HUES6 (cell line): ENCODE data around the gene NUDT19.
"Not testable (repeated sequence)": the region's sequence is repeated elsewhere in the genome, so short reads cannot be mapped to it uniquely, and the experiment has no call there.

Experiments used
- H3K27ac ChIP-seq: 2 replicates; pipeline ENCODE4 v1.7.0; 2013; ENCODE audit warnings: low read depth, mild to moderate bottlenecking, low read length, inconsistent platforms
- H3K27me3 ChIP-seq: 2 replicates; pipeline ENCODE4 v1.6.1; 2013; ENCODE audit warnings: low read length; ENCODE audit not compliant: control insufficient read depth, insufficient read depth
- H3K36me3 ChIP-seq: 2 replicates; pipeline ENCODE4 v1.6.1; 2013; ENCODE audit warnings: low read length; ENCODE audit not compliant: control insufficient read depth, insufficient read depth
- H3K4me1 ChIP-seq: 2 replicates; pipeline ENCODE4 v1.6.1; 2013; ENCODE audit warnings: low read length; ENCODE audit not compliant: control insufficient read depth, insufficient read depth
- H3K4me3 ChIP-seq: 2 replicates; pipeline ENCODE4 v1.5.1; 2013; ENCODE audit warnings: low read depth, low read length
- H3K9ac ChIP-seq: one replicate; pipeline ENCODE4 v1.6.1; 2013; ENCODE audit warnings: mild to moderate bottlenecking, low read length
- H3K9me3 ChIP-seq: 2 replicates; pipeline ENCODE4 v1.6.1; 2013; ENCODE audit warnings: low read depth, low read length; ENCODE audit not compliant: control insufficient read depth, insufficient read depth

Gene NUDT19

DNA sequence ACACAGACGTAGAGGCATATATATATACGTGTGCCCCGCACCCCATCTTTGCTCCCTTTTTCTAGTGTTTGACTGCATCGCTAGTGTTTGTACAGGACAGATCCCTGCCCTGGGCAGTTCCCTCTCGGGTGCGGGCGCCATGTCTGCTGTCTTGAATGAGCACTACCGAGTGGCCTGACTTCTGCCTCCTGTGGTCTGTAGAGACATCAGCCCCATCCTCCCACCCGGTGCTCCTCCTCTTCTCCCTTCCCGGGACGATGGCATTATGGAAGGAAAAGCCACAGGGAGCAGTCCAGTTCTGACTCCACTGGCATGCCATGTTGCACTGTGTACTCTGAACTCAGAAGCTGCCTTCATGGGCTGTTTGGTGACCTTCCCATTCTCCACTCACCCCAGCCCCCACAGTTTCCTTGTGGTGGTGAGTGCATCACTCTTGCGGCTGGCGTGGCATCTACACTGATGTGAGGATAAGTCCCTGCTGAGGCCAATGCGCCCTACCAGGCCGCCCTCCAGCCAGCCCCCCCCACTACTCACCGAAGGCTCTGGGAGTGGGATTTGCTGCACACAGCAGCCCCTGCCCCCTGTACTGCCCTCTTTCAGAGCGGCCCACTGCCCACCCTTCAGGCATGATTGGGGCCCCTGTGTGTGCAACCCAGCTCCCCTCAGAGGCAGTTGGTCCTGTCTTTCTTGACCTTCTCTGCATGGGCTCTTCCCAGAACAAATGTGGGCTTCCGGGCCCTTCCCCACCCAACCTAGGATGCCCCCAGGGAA lies 53.1 kb downstream of the NUDT19 start:
- Histone ChIP-seq H3K9me3 (no peaks in the 10 kb centered on the region), H3K9ac (no peak overlapping the region)

DNA sequence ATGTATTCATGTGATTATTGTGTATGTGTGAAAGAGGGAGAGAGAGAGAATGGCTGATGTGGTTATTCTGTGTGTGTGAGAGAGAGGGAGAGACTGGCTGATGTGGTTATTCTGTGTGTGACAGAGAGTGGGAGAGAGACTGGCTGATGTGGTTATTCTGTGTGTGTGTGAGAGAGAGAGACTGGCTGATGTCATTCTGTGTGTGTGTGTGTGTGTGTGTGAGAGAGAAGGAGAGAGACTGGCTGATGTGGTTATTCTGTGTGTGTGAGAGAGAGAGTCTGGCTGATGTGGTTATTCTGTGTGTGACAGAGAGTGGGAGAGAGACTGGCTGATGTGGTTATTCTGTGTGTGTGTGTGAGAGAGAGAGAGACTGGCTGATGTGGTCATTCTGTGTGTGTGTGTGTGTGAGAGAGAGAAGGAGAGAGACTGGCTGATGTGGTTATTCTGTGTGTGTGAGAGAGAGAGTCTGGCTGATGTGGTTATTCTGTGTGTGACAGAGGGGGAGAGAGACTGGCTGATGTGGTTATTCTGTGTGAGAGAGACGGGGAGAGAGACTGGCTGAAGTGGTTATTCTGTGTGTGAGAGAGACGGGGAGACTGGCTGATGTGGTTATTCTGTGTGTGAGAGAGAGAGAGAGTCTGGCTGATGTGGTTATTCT lies 54.1 kb downstream of the NUDT19 start:
- not testable (repeated sequence) for H3K4me3 ChIP-seq, H3K36me3 ChIP-seq, H3K4me1 ChIP-seq, H3K9me3 ChIP-seq, H3K27ac ChIP-seq, H3K27me3 ChIP-seq, H3K9ac ChIP-seq

More for the DNA sequence above, 53.1 kb downstream of the NUDT19 start:
- Histone ChIP-seq H3K4me1 (no peaks in the 10 kb centered on the region), H3K27ac (no peak overlapping the region), H3K4me3 (no peak overlapping the region), H3K27me3 (peaks cover 6% of the 10 kb centered on the region; the same call in 1 of the 2 replicates), H3K36me3 (no peaks in the 10 kb centered on the region)

DNA sequence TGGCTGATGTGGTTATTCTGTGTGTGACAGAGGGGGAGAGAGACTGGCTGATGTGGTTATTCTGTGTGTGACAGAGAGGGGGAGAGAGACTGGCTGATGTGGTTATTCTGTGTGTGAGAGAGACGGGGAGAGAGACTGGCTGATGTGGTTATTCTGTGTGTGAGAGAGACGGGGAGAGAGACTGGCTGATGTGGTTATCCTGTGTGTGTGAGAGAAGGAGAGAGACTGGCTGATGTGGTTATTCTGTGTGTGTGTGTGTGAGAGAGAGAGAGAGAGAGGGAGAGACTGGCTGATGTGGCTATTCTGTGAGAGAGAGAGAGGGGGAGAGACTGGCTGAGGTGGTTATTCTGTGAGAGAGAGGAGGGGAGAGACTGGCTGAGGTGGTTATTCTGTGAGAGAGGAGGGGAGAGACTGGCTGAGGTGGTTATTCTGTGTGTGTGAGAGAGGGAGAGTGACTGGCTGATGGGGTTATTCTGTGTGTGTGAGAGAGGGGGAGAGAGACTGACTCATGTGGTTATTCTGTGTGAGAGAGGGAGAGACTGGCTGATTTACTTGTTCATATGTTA lies 55.1 kb downstream of the NUDT19 start:
- H3K9me3 ChIP-seq, H3K4me1 ChIP-seq, H3K27me3 ChIP-seq, H3K9ac ChIP-seq, H3K27ac ChIP-seq, H3K36me3 ChIP-seq, H3K4me3 ChIP-seq: not testable (repeated sequence)

DNA sequence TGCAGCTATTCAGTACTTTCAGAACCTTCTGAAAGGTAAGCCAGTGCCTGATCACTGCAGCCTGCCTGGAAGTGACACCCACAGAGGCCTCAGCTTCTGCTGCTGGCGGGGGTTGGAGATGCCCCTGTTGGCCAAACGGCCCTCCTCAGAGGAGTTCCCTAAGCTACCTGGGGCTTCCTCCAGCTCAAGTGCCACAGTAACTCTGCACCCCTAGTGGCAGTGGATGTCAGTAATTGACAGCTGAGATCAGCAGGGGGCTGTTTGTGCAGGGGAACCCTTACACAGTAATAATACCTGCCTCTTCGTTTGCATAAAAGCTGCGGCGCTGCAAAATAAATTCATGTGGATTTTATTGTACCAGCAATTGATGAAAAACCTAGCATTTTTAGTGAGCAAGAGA lies 56.9 kb downstream of the NUDT19 start:
- Histone ChIP-seq H3K27ac (no peak overlapping the region), H3K27me3 (no peaks in the 10 kb centered on the region), H3K36me3 (no peaks in the 10 kb centered on the region), H3K4me3 (no peak overlapping the region), H3K9me3 (no peaks in the 10 kb centered on the region), H3K4me1 (no peaks in the 10 kb centered on the region), H3K9ac (no peak overlapping the region)

DNA sequence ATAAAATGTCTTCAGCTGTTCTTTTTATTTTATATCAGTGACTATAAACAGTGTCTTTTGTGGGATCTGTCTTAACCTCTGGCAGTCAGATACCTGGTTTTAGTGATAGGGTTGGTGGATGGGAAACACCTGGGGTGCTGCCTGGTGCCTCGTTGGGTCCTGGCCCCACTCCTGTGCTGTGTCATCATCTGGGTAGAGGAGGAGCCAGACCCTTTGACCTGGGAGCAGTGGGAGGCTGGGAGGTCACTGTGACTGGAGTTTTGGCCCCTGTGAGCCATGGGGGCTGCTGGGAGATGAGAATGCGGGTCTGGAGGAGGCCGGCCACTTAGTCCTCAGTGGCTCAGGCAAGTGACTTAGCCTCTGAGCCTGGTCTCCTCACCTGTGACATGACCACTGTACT lies 57.3 kb downstream of the NUDT19 start:
- Histone ChIP-seq H3K36me3 (no peaks in the 10 kb centered on the region), H3K4me1 (no peaks in the 10 kb centered on the region)

DNA sequence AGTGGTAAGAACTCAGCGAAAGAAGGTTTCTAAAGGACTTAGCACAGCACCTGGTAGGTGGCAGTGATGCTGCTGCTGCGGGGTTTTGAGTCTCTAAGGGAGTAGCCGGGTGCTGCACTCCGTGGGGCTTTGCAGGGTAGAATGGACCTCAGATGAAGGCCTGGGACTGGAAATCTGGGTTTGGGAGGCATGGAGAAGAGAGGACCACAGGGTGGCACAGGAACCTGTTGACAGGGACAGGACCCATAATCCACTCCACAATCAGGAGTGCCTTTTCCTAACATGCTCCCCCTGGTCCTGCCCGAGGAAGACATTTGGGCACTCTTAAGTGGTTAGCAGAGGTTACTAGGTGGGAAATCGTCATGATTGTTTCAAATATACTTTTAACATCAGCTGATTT lies 57.7 kb downstream of the NUDT19 start:
- H3K4me1 ChIP-seq = no peaks in the 10 kb centered on the region
- no peaks in the 10 kb centered on the region for H3K9me3 ChIP-seq
- no peak overlapping the region for H3K4me3 ChIP-seq
- no peak overlapping the region for H3K9ac ChIP-seq
- no peaks in the 10 kb centered on the region for H3K27me3 ChIP-seq
- no peak overlapping the region for H3K27ac ChIP-seq
- H3K36me3 ChIP-seq = no peaks in the 10 kb centered on the region

More for the DNA sequence above, 57.3 kb downstream of the NUDT19 start:
- Histone ChIP-seq H3K9me3 (no peaks in the 10 kb centered on the region), H3K9ac (no peak overlapping the region), H3K27ac (no peak overlapping the region), H3K4me3 (no peak overlapping the region), H3K27me3 (no peaks in the 10 kb centered on the region)

DNA sequence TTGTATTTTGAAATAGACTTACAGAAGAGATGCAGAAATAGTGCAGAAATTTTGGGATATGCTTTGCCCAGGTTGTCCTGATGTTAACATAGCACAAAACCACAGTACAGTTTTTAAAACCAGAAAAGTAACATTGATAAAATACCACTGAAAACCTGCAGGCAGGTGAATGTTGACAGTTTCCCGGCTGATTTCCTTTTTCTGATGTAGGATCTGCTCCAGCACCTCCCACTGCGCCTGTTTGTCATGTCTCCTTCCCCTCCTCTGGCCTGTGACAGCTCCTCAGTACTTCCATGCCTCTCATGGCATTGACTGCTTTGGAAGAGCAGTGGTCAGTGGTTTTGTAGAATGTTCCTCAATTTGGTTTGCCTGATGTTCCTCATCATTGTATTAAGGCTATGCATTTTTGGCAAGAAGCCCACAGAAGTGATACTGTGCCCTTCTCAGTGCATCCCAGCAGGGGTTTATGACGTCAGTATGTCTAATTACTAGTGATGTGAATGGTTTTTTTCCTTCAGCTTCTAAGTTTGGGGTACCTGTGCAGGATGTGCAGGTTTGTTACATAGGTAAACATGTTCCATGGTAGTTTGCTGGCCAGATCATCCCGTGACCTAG lies 58.9 kb downstream of the NUDT19 start:
- H3K36me3 ChIP-seq = no peaks in the 10 kb centered on the region

DNA sequence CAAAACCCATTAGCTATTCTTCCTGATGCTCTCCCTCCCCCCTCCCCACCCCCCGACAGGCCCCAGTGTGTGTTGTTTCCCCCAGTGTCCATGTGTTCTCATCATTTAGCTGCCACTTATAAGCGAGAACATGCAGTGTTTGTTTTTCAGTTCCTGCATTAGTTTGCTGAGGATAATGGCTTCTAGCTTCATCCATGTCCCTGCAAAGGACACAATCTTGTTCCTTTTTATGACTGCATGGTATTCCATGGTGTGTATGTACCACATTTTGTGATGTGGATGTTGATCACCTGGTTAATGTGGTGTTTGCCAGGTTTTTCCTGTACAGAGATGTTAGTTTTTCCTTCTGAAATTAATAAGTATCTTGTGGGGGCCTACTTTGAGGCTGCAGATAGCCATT lies 59.4 kb downstream of the NUDT19 start:
- no peaks in the 10 kb centered on the region for H3K36me3 ChIP-seq
- H3K27ac ChIP-seq = no peak overlapping the region
- no peaks in the 10 kb centered on the region for H3K27me3 ChIP-seq
- H3K4me1 ChIP-seq = no peaks in the 10 kb centered on the region
- no peak overlapping the region for H3K9ac ChIP-seq
- no peaks in the 10 kb centered on the region for H3K9me3 ChIP-seq
- no peak overlapping the region for H3K4me3 ChIP-seq

More for the DNA sequence above, 58.9 kb downstream of the NUDT19 start:
- no peaks in the 10 kb centered on the region for H3K9me3 ChIP-seq
- H3K4me3 ChIP-seq = no peak overlapping the region
- no peak overlapping the region for H3K9ac ChIP-seq
- no peaks in the 10 kb centered on the region for H3K4me1 ChIP-seq
- H3K27me3 ChIP-seq = no peaks in the 10 kb centered on the region
- no peak overlapping the region for H3K27ac ChIP-seq

DNA sequence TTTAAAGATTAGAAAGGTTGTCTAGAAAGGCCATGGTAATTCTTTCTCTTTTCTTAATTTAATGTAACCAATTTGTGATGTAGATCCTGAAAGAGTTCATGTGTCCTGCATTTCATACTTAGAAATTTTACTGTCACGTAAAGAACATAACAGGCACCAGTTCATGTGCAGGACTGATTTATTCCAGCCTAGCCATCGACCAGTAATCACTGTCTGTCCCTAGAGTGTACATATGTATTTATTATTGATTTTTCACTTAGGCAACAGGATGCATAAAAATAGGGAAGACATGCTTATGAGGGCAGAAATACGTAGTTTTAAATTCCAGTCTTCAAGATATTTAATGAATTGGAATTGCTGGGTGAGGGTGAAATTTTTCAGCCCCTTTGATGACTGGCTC lies 65.6 kb downstream of the NUDT19 start:
- H3K4me3 ChIP-seq = no peak overlapping the region
- no peaks in the 10 kb centered on the region for H3K36me3 ChIP-seq
- no peak overlapping the region for H3K9ac ChIP-seq
- no peaks in the 10 kb centered on the region for H3K27me3 ChIP-seq
- H3K9me3 ChIP-seq = peaks cover 5% of the 10 kb centered on the region; the same call in 1 of the 2 replicates
- H3K4me1 ChIP-seq = no peaks in the 10 kb centered on the region
- H3K27ac ChIP-seq = no peak overlapping the region
